CD4-positive, alpha-beta T cell treated with Interleukin-17A for 4 hours (primary cell): Measurements from ENCODE around the gene APCDD1.
"Not testable (repeated sequence)": the region's sequence is repeated elsewhere in the genome, so short reads cannot be mapped to it uniquely, and the experiment has no call there.

Experiments
- DNase-seq: peaks from one replicate; pipeline ENCODE4 v3.0.0-alpha.2; 2020; ENCODE audit warnings: mixed read lengths

APCDD1 gene

DNA sequence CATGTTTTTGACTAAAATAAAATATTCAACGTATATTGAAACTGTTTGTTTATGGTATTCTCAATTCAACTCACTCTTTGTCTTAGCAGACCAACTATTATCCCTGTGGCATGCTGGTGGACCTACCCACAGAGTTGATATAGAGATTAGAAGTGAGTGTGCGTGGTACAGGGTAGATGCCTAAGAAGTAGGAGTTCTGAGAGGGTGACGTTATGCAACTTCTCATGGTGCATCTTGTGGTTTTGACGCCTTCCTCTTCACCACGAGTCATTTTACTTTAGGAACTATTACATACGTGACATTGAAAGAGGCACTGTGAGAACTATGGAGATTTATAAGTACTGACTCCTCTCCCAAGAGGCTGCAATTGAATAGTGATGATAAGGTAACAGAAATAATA lies 44.8 kb downstream of the APCDD1 start:
- DNase-seq = no peak

DNA sequence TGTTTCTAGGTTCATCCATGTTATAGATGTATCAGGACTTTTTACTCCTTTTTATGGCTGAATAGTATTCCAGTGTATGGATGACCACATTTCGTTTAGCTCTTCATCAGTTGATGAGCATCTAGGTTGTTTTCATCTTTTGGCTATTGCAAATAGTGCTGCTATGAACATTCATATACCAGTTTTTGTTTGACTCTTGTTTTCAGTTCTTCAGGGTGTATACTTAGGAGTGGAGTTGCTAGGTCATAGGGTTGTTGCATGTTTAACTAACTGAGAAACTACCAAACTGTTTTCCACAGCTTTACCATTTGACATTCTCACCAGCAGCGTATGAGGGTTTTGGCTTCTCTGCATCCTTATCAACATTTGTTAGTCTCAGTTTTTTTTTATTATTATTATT lies 45.6 kb downstream of the APCDD1 start:
- no peak for DNase-seq

DNA sequence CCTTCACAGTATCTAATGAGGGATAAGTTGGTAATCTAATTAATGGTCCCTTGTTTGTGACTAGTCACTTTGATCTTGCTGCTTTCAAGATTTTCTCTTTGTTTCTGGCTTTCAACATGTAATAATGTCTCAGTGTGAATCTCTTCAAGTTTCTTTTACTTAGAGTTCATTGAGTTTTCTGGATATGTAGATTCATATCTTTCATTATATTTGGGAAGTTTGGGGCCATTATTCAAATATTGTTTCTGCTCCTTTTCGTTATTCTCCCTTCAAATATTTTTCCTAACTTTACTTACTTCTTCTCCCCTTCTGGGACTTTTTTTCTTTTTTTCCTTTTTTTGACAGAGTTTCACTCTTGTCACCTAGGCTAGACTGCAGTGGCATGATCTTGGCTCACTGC lies 50.3 kb downstream of the APCDD1 start:
- no peak for DNase-seq

DNA sequence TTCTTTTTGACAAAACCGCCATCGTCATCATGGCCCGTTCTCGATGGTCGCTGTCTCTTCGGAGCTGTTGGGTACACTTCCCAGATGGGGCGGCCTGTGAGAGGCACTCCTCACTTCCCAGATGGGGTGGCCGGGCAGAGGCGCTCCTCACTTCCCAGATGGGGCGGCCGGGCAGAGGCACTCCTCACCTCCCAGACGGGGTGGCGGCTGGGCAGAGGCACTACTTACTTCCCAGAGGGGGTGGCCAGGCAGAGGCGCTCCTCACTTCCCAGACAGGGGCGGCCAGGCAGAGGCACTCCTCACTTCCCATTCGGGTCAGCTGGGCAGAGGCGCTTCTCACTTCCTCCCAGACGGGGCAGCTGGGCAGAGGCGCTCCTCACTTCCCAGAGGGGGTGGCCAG lies 51.5 kb downstream of the APCDD1 start:
- DNase-seq = not testable (repeated sequence)

DNA sequence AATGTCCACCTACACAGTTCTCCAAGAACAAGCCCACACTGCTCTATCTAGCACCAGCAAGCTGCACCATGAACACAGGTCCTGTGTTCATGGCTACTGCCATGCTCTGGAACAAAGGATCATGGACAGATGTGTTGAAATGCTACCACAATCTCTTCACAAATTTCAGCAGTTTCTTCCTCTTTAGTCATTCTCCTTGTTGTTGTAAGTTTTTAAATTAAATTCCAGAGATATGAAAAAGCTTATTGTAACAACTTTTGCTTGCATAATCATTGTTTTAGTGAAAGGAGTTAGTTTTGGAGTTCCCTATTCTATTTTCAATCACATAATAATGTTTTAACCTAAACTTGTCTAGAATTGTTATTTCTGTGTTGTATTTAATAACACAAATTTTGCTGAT lies 54.2 kb downstream of the APCDD1 start:
- DNase-seq = no peak

DNA sequence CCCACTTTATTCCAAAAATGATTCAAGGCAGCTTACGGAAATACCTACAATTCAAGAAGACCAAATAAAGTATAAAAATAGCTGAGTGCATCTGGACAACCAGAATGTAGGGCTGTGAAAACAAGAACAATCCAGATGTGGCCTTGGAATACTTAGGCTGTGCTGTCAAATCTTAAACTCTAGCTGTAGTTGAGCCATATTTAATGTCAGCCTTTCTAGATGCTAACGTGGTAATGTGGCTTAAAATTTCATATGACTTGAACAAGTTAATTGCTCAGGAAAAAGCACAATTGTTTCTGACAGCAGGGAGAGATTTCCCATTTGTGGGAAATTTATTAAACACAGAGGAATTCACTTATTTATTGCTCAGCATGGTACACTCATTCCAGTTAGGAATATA lies 56.8 kb downstream of the APCDD1 start:
- DNase-seq = no peak

DNA sequence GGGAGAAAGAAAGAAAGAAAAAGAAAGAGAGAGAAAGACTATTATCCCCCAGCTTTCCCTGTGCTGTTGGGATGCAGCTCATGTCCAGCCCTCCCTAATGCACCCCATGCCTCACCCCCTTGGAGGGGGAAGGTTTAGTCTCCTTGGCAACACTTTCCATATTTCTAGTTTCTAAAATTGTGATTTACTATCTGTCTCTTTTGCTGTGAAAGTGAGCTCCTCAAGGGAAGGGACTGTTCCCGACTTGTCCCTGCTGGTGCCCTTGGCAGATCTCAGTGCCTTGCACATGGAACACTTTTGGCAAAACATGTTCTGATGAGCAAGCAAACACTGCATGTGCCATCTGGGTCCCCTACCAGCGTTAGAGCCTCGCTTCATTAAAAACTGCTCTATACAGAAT lies 59.6 kb downstream of the APCDD1 start:
- DNase-seq = no peak

DNA sequence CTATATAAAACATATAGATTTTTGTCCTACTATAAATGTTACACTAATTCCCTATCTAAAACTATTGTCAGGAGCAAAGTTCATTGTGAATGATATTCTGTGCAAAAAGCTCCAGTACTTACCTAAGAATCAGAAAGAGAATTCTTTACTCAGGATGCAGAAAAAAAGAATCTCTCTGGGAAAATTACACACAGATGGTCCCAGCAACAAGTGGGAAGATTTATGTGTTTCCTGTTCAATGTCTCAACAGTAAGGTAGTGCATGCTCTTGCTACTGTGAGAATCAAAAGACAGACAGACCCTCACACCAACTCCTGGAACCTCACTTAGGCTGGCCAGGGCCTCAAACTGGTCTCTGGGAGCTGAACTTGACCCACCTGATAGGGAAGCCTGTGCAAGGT lies 60.2 kb downstream of the APCDD1 start:
- DNase-seq = no peak

DNA sequence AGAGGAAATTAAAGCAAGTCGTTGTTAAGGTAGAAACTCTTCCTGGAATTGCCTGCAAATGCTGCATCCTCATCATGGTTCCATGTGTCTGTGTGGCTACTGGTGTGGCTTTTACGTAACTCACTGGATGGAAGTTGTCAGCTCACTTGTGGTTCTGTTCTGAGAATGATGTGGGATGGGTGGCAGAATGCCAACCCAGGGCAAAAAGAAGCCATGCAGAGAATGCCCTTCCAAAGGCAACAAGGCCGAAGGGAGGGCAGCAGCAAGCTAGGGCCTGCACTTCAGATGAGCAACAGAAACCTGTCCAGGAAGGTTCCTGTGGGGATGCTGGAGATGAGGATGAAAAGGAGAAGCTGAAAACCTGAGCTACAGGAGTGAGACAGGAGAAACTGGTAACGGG lies 61.0 kb downstream of the APCDD1 start:
- no peak for DNase-seq

DNA sequence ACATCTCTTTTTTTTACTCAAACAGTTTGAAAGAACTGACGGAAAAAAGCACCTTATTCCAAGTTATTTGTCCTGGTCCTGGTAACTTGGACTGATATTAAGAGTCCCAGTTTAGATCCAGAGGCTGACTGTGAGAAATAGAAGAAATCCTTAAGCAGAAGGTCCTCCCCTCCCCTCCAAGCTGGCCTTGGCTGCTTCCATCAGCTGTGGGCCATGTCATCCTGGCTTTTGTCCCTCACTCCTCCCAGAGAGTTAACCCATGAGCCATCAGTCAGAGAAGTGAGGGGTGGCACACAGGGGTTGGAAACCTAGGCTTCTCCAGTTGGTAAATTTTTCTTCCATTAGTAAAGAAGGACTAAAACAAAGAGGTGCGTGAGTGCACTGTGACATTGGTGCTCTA lies 61.6 kb downstream of the APCDD1 start:
- no peak for DNase-seq

DNA sequence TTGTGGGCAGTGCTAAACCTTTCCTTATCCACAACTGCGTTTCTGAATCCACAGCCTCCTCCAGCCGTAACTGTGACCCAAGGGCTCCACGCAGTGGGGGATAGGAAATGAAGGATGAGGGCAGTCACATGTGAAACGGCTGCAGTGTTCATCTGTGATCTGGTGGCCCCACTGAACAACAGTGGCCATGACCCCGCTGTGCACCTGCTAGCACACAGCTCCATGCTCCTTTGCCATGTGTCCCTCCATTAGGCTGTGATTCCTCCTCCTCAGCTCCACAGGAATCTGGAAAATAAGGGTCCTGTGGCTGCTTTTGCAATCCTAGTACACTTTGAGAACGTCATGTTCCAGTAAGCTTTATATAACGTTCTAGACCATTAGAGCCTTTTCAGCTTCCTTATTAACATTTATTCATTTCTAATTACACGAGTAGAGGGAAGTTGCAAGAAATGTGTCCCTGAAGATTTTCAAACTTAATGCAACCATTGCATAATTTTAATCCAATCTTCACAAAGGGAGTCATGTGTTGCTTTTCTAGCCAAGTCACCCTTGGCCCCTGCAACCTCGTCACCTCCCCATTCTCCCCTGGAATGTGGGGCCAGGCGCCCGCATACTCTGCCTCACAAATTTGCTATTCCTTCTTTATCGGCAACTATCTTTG lies 64.3 kb downstream of the APCDD1 start:
- DNase-seq = no peak

DNA sequence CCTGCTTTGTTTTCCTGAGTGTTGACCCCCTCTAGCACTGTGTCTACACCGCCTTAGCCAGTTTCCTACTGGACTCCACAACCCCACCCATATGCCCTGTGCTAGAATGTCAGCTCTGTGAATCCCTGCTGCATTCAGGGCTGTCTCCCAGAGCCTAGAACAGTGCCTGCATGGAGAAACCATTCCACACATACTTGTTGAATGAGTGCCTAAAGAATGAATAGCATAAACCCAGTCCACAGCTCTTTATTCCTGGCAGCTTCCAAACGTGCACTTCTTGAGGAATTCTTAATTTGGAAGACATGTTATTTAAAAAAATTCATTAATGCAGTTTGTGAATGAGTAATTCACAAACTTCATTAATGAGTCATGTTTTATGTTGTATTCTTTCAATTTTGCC lies 64.9 kb downstream of the APCDD1 start:
- DNase-seq = no peak

DNA sequence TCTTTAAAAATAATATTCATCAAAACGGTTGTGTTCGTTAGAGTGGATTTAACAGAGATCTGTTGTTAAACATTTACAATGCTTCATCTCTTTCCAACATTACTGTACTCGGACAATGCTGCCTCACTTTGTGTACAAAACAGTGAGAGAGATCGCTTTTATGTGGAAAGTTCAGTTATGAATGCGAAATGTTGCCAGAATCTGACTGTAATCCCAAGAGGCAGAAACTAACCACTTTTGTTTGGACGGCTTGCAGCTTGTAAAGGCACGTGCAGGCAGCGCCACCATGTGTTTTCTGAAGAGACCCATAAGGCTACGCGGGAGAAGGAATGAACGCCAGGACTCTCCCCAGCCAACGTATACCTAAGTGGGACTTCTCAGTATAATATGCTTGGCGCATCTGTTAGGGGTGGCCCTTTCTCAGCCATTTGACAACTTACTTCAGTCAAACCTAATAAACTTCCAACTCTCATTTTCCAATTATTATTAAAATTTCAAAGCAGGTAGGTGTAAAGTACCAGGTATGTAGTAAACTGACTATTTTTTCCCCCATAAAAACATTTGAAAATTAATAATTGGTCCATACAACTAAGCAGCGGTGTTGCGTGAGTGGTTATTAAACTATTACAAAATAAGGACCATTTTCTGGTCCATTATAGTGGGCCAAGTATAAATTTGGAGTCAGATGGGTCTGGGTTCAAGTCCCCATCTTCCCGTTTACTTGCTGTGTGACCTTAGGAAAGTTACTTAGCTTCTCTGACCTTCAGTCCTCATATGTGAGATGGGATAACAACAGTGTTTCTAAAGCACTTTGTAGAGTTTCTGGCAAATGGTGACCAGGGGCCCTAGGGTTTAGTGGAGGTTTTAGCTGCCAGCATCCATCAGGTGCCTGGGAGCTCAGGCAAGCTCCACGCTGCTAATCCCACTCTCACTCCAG lies 65.8 kb downstream of the APCDD1 start:
- DNase-seq = peak; percentile 70

DNA sequence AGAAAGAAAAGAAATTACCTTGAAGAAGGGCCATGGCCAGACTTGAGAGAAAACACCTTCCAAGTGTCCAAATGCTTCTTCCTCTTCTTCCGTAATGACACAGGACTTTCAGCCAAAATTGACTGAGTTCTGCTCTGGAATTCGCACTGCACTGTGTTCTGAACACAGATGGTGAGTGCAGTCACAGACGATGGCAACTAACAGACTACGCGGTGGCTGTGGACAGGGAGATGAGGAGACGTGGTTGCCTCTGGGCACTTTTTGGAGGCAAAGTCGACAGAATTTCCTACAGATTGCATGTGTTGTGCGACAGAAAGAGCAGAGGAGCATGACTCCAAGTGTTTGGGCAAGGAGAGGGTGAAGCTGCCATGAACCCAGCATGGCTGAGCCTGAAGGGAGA lies 67.1 kb downstream of the APCDD1 start:
- DNase-seq = no peak

DNA sequence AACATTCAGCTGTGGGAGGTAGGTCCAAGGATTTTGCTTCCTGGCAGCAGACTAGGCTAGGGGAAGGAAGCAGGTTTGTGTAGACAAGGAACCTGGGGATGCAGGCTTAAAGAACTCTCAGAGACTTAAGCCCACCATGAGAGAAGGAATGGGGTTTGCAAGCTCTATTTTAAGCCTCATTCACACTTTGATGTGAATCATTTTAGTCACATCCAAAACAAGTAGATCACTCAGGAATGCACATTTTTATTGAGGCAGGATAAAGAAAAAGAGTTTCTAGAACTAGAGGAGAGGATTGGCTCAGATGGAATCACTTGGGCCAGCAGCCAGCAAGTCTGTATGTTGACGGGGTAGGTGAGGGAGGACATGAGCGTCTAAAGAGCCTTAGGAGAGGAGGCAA lies 68.1 kb downstream of the APCDD1 start:
- no peak for DNase-seq

DNA sequence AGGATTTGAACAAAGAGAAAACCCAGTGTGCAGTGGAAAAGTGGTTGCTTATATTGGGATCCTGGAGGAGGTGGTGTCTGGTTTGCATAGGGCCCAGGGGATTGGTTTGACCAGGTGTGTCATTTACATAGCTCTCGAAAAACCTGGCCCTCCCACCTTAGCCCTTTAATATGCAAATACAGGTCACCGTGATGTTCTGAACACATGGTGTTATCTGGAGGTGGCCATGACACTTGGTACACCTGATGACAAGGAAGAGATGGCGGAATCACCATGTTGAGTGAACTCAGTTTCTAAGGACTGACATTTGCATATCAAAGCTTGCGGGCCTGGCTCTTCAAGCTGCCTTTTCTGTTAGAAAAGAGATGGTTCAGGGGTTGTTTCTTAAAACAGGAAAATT lies 69.1 kb downstream of the APCDD1 start:
- DNase-seq = no peak

DNA sequence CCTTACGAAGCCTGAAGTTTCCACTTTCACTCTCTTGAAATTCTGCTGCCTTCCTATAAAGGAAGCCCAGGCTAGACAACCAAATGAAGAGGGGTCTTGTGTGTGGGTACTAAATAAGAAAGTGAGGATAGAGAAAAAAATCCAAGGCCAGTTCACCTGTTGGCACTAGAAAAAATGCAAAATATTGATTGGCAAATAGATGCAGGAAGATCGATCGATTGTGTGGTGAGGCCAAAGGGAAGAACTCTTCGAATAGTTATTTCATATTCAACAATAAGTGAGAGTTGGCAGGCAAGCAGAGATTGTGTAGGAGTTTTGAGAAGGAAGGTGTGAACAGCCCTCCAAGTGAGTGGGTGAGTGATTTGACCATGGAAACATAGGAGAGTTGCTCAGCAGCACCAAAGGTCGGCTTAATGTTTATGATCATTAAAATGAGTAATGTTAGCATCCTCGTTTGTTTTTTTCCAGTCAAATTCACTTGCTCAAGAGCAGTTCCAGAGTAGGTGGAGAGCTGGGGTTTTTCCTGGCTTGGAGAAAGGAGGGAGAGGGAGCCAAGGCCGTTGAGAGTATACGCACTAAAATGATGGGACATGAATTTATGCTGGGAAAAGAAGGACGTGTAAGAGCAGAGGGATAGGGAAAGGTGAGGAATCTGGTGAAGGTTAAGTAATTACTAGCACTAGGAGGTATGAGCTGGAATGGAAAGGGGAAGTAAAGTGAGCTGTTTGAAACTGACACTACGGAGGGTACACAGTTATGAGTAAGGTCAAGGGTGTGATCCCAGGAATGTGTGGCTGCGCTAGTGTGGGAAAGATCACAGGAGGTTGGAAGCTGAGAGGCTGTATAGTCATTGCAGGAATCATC lies 70.3 kb downstream of the APCDD1 start:
- no peak for DNase-seq

DNA sequence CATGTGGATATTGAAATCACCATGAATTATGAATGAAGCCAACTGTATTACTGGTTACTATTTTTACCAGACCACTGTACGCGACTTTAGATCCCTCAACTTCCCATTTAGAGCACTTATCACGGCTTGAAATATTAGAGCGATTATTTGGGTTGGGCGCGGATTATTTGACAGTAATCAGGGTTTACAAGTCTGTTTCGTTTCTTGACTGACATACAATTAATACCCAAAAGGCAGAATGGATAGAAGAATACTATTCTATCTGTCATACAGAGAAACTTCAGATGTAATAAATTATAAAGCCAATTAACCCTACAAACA lies 70.9 kb downstream of the APCDD1 start:
- DNase-seq = no peak

DNA sequence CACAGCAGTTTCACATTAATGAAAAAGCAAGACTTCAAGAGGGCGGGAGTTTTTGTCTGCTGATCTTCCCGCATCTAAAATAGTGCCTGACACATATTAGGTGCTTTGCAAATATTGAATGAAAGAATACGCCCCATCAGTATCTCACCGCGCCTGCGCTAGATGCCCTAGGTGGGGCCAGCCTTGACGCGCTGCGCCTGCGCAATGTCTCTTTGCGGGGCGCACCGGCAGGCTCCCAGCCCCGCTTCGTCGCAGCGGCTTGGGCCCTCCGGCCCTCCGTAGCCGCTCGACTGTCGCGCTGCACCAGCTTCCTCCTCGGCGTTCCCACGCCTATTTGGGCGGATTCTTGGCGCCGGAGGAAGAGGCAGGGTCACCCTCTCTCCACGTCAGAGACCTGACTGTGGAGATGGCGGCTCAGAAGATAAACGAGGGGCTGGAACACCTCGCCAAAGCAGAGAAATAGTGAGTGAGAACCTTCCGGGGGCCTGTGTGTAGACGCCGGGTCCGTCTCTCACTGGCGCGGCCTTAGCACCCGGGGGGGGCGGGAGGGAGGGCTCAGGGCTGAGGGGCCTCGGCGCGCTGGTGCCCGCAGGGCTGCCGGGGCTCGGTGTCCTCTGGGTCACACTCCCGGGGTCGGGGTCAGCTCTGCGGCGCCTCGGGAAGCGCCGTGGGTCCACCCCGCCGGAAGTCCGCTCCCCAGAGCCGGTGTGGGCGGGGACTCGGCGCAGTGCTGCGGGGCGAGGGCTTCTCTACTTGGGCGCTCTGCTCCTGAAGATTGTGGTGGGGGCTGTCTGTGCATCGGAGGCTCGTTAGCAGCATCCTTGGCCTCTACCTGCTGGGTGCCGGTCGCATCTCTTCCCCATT lies 71.5 kb downstream of the APCDD1 start, which contains the start of gene NAPG:
Gene NAPG (plus strand): TSS at position 331 of the 864 bp plus-strand sequence. CDS start 76 bp downstream, at position 407.
- peak; percentile 93 for DNase-seq

DNA sequence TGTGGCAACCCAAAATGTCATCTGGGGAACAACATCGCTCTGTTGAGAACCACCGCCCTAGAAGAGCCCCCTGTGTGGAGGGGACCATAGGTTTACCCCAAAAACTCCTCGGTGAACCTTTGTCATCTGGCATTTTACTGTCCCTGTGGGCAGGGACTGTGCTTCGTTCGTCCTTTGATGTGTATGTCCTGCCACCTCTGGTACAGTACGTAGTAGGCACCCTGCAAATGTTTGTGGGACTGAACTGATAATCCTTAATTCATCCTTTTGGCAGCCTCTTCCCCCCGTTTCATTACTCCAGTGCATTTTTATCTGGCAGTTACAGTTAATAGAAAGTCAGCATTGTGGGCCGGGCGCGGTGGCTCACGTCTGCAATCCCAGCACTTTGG lies 72.1 kb downstream of the APCDD1 start:
- DNase-seq = no peak

DNA sequence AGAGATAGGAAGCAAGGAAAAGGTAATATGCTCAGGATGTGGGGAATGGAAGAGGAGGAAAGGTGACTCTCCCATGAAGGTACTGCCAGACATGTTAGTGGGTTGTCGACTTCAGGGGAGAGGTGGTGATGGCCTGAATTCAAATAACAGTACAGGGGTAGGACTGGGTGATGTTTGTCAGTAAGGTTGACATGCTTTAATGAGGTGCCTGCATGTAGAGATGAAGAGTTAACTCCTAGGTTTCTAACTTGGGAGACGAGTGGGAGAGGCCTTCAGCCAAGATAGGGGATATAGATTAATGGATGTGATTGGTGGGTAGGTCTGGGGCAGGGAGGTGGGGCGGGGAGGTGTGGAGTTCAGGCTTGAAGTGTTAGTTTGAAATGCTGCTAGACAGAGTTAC lies 74.0 kb downstream of the APCDD1 start:
- DNase-seq = no peak

DNA sequence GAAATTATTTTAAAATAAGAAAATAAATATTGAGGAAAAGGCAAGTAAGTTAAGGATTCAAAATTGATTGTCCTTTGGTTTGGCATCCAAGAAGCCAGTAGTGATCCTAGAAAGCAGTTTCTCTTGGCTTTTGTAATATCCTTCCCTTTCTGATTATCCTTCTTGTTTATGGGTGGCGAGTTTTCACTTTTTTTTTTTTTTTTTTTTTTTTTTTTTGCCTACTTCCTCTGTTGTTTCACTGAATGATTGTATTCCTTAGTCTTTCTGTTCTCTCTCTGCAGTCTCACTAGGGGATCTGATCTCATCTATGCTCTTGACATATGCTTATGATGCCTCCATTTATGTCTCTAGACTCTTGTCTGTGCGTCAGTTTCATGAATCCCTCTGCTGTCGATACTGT lies 75.6 kb downstream of the APCDD1 start:
- DNase-seq = no peak

DNA sequence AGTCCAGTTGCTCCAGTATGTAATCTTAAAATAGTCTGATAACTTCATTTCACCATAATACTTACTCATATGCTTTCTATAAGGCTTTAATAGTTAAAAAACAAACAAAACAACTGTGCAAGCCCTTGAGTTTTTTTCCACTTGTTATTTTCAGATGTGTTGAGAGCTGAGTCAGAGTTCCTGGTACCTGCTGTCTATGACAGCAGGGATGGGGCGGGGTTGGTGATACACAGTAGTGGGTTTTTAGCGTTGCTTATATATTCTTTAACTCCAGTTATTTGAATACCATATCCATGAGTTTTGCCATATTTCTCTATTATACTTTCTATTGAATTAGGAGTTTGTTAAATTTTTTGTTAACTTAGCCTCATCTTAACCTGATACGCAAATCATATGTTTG lies 76.4 kb downstream of the APCDD1 start:
- peak; percentile 28 for DNase-seq
